ENCODE data around the gene CRYBB1.
A peak's percentile ranks its signal among the peaks of the same experiment; 100 is the strongest.

CRYBB1 gene

DNA sequence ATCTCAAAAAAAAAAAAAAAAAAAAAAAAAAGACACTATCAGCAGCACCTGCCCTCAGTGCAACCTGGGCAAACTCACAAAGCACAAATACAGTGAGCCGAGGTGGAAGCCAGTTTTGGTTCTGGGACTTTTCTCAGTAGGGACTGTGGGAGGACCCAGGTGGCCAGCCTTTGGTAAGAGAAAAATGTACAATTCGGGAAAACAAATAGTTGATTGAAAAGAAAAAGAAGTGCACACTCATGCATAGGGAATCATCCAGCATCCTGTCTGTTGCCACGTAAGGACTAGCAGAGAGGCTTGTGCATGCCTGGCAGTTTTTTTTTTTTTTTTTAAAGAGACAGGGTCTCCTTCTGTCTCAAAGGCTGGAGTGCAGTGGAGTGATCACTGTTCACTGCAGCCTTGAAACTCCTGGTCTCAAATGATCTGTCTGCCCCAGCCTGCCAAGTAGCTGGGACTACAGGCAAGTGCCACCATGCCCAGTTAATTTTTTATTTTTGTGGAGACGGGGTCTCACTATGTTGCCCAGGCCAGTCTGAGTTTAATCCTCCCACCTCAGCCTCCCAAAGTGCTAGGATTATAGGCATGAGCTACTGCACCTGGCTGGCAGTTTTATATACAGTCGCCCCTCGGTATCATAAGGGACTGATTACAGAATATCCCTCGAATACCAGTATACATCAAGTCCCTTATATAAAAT is 64.6 kb downstream of the CRYBB1 start:
- DNase-seq (ENCODE audit: low read depth, low spot score), result peak; percentile 18

DNA sequence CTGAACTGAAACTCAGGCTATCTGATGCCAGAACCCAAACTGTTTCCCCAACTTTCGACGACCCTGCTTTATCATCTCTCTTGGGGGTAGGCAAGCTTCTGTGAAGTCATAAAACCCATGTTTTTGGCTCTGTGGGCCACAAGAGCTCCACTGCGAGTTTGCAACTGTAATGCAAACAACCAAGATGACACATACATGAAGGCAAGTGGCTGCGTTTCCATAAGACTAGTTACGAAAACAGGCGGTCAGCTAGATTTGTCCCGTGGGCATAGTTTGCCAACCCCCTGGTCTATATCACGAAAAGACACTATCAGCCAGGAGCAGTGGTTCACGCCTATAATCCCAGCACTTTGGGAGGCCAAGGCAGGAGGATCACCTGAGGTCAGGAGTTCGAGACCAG is 65.4 kb downstream of the CRYBB1 start:
- DNase-seq (ENCODE audit: low read depth, low spot score), result no peak

DNA sequence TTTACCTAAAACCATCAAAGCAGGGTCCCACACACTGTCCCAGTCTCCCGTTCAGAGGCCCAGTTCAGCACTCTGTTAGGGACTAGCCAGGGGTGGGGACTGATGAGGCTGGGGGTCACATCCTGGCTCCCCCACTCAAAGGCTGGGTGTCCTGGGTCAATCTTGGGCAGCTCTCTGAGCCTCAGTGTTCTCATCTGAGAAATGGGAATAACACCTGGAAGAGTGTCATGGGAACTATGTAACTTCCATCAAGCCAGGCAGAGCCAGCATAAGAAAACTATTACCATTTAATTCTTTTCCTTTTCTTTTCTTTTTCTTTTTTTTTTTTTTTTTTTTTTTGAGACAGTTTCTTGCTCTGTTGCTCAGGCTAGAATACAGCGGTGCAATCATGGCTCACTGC is 66.3 kb downstream of the CRYBB1 start:
- no peak for DNase-seq (ENCODE audit: low read depth, low spot score)

DNA sequence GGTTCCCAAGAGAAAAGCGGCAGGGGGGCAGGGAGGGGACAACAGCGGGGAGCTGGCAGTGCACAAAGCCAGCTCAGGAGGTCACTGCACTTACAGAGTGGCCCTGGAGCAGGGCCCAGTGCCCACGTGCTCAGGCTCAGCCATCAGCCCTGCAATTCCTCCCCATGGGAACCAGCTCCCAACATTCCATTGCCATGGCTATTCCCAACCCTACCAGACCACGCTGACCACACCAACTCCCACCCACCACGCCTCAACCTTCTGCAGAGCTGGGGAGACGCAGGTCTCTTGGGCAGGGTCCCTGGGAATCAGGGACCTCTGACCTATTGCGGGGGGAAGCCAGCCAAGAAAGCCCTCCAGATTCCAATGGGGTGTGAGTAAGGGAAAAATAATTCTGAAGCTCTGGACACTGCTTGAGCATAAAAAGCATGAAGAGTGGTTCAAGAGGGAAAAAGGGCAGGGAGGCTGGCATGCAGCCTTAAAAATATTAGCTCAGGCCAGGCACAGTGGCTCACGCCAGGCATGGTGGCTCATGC is 67.3 kb downstream of the CRYBB1 start:
- DNase-seq (ENCODE audit: low read depth, low spot score), result peak; percentile 67

DNA sequence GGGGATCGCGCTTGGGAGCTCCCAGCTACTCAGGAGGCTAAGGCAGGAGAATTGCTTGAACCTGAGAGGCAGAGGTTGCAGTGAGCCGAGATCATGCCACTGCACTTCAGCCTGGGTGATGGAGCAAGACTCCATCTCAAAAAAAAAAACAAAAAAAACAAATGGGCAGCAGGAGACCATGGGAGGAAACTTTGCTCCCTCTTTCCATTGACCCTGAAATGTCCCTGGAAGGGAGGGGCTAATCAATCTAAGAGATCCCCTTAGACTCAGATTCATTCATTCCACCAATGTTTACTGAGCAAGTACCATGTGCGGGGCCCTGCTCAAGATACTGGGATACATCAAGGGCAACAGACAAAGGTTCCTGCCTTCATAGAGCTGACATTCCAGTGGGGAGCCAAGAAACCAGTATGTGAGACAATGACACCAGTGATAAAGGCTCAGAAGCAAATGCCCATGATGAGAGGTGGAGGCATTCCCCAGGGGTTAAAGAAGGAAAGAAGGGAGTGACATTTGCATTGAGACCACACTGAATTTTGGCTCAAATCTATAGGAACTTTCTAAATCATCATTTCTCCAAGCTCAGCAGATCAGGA is 67.8 kb downstream of the CRYBB1 start:
- DNase-seq (ENCODE audit: low read depth, low spot score), result no peak

Data from smooth muscle cell of the brain vasculature (primary cell).